Measurements from ENCODE around the gene SERAC1.

- TF ChIP-seq CTCF (IDR thresholded peaks at IDR 0.05) (no peak), POLR2A (IDR thresholded peaks at IDR 0.05) (no peak)
These were observed 18.4 kb downstream of the SERAC1 start for GRCh38 chr6:158149641-158150040.
